CD14-positive monocyte (primary cell): ENCODE results near the gene PRLH. TPM values are rescaled to one million over a fixed set of nuclear protein-coding genes. Genes with fewer than 3 reads are reported as not detected.

Experiments used
- DNase-seq, 3 donors: peaks; one replicate each; pipeline ENCODE4 v3.0.0-alpha.2; 2011 to 2022
- H2AFZ ChIP-seq: 2 replicates; pipeline ENCODE4 v1.6.0; 2012; ENCODE audit warnings: mild to moderate bottlenecking, low read depth, low read length, inconsistent platforms; ENCODE audit not compliant: insufficient read depth, poor library complexity, severe bottlenecking
- H3K27ac ChIP-seq, 2 donors: 1 replicate in 1 of 2; 2 replicates in 1 of 2; pipeline ENCODE4 v1.5.1; 2012 to 2013; ENCODE audit warnings: low read length in 2 of 2, control low read depth in 1 of 2, inconsistent platforms in 1 of 2, low read depth in 1 of 2, mild to moderate bottlenecking in 1 of 2
- H3K27me3 ChIP-seq, 2 donors: one replicate each; pipeline versions ENCODE4 v1.6.0 to v1.6.1; 2011 to 2013; ENCODE audit warnings: low read length in 2 of 2; ENCODE audit not compliant: control insufficient read depth in 2 of 2, insufficient read depth in 2 of 2
- H3K36me3 ChIP-seq, 2 donors: replicated peaks in 1 of 2; 1 replicate in 1 of 2; 2 replicates in 1 of 2; pipeline versions ENCODE4 v1.5.1 to v1.6.1; 2012 to 2013; ENCODE audit warnings: low read length in 2 of 2, control low read depth in 1 of 2, inconsistent platforms in 1 of 2, mild to moderate bottlenecking in 1 of 2; ENCODE audit not compliant: insufficient read depth in 2 of 2, control insufficient read depth in 1 of 2
- H3K4me1 ChIP-seq, 2 donors: 1 replicate in 1 of 2; 2 replicates in 1 of 2; pipeline versions ENCODE4 v1.5.1 to v1.6.1; 2012 to 2013; ENCODE audit warnings: low read length in 2 of 2, control low read depth in 1 of 2, inconsistent platforms in 1 of 2, mild to moderate bottlenecking in 1 of 2, moderate library complexity in 1 of 2; ENCODE audit not compliant: insufficient read depth in 2 of 2, control insufficient read depth in 1 of 2
- H3K4me2 ChIP-seq: replicated peaks from 2 replicates; pipeline ENCODE3; 2012; ENCODE audit warnings: low read length, moderate library complexity, mild to moderate bottlenecking; ENCODE audit not compliant: poor library complexity, severe bottlenecking; ENCODE audit errors: extremely low read depth
- H3K4me3 ChIP-seq, 3 experiments: fragments of 200-600 bp in 1 of 3; sonication (generic) in 1 of 3; replicated peaks in 1 of 3; 1 replicate in 2 of 3; 2 replicates in 1 of 3; pipeline ENCODE4 v1.5.1; 2011 to 2013; ENCODE audit warnings: low read length in 3 of 3, mild to moderate bottlenecking in 3 of 3, control low read depth in 2 of 3, low read depth in 2 of 3, inconsistent platforms in 1 of 3, moderate library complexity in 1 of 3
- H3K79me2 ChIP-seq: 2 replicates; pipeline ENCODE4 v1.6.0; 2012; ENCODE audit warnings: mild to moderate bottlenecking, control low read depth, inconsistent platforms, low read length, moderate library complexity; ENCODE audit not compliant: insufficient read depth
- H3K9ac ChIP-seq: 2 replicates; pipeline ENCODE4 v1.6.0; 2017; ENCODE audit warnings: low read length, mild to moderate bottlenecking; ENCODE audit not compliant: insufficient read depth, poor library complexity, severe bottlenecking
- H3K9me3 ChIP-seq, 2 donors: replicated peaks in 1 of 2; 1 replicate in 1 of 2; 2 replicates in 1 of 2; pipeline versions ENCODE4 v1.5.1 to v1.6.1; 2012 to 2013; ENCODE audit warnings: low read length in 2 of 2, control low read depth in 1 of 2; ENCODE audit not compliant: control insufficient read depth in 1 of 2, insufficient read depth in 1 of 2
- H4K20me1 ChIP-seq: 2 replicates; pipeline ENCODE4 v1.6.0; 2012; ENCODE audit warnings: mild to moderate bottlenecking, low read length, control low read depth, moderate library complexity; ENCODE audit not compliant: insufficient read depth
- H3K27ac Mint-ChIP-seq, 7 donors: one replicate each; pipeline ENCODE4 v1.8.0; 2020; ENCODE audit warnings: mild to moderate bottlenecking in 7 of 7, mixed read lengths in 7 of 7, moderate library complexity in 6 of 7, inconsistent platforms in 2 of 7
- H3K27me3 Mint-ChIP-seq, 3 donors: one replicate each; pipeline ENCODE4 v1.8.0; 2021 to 2022; ENCODE audit warnings: low read depth in 3 of 3, mild to moderate bottlenecking in 3 of 3, mixed read lengths in 3 of 3, moderate library complexity in 3 of 3, inconsistent platforms in 1 of 3
- H3K36me3 Mint-ChIP-seq, 2 donors: one replicate each; pipeline ENCODE4 v1.8.0; 2020; ENCODE audit warnings: mixed read lengths in 2 of 2, inconsistent platforms in 1 of 2, mild to moderate bottlenecking in 1 of 2
- H3K4me1 Mint-ChIP-seq: one replicate; pipeline ENCODE4 v1.8.0; 2020; ENCODE audit warnings: mild to moderate bottlenecking, mixed read lengths
- H3K4me3 Mint-ChIP-seq, 2 donors: one replicate each; pipeline ENCODE4 v1.8.0; 2020; ENCODE audit warnings: mild to moderate bottlenecking in 2 of 2, mixed read lengths in 2 of 2, moderate library complexity in 1 of 2
- H3K9me3 Mint-ChIP-seq, 7 donors: one replicate each; pipeline ENCODE4 v1.8.0; 2020 to 2022; ENCODE audit warnings: mixed read lengths in 7 of 7, mild to moderate bottlenecking in 6 of 7, moderate library complexity in 6 of 7, inconsistent platforms in 2 of 7
- WGBS: methylation state at CpG from one replicate; pipeline ENCODE4 v1.1.5; 2013; ENCODE audit warnings: missing lambda C conversion rate; ENCODE audit not compliant: insufficient coverage; 5-methylcytosine and 5-hydroxymethylcytosine counted together
- intact Hi-C, 2 donors: fragments of 100-400 bp; cut with micrococcal nuclease; formaldehyde crosslinking; loops; one replicate each; pipeline versions ENCODE4 v1.15.0 to v1.15.1; 2023
- polyA plus RNA-seq, 3 donors: library from polyadenylated mRNA; depleted of rRNA in 1 of 3; unstranded in 2 of 3; stranded (reverse) in 1 of 3; fragments of 300-500 nt in 2 of 3; fragments of >200 nt in 1 of 3; fragmentation: Illumina TruSeq in 2 of 3; gene quantifications; 1 replicate in 2 of 3; 2 replicates in 1 of 3; pipeline ENCODE4 v1.2.3, GENCODE V29; 2012 to 2021
- TF ChIP-seq, protein P1 (sequence below): fragments of 200-600 bp; IDR thresholded peaks from one replicate; pipeline ENCODE4 v1.8.0; 2022; ENCODE audit warnings: antibody characterized with exemption, mild to moderate bottlenecking

Gene PRLH
- polyA plus RNA-seq, 3 donors, result not detected

DNA sequence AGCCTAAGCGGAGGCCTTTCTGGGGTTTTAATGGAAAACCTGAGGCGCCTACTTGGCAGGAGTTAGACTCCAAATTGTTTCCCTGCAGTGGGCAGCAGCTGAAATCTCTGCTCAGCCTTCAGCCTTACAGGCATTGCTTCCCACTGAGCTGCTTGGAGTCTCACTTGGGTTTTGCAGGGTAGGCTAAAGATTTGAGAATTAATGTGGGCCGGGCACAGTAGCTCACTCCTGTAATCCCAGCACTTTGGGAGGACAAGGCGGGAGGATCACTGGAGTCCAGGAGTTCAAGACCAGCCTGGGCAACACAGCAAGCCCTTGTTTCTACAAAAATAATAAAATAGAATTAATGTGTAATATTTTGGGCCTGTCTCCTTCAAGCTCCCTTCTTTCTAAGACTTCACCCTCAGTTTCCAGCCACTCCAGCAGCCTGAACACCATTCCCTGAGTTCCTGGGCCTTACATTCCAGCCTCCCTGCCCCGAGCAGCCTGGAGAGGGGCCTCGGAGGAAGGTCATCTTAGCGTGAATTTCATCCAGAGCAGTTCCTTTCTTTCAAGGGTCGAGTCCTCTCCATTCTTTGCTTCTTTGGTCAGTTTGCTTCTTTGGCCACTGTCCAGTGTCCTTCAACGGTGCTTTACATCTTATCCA, 33.2 kb downstream of the PRLH start:
- TF ChIP-seq, protein P1, sequence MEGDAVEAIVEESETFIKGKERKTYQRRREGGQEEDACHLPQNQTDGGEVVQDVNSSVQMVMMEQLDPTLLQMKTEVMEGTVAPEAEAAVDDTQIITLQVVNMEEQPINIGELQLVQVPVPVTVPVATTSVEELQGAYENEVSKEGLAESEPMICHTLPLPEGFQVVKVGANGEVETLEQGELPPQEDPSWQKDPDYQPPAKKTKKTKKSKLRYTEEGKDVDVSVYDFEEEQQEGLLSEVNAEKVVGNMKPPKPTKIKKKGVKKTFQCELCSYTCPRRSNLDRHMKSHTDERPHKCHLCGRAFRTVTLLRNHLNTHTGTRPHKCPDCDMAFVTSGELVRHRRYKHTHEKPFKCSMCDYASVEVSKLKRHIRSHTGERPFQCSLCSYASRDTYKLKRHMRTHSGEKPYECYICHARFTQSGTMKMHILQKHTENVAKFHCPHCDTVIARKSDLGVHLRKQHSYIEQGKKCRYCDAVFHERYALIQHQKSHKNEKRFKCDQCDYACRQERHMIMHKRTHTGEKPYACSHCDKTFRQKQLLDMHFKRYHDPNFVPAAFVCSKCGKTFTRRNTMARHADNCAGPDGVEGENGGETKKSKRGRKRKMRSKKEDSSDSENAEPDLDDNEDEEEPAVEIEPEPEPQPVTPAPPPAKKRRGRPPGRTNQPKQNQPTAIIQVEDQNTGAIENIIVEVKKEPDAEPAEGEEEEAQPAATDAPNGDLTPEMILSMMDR, result no peak
- H3K4me2 ChIP-seq, result no peak overlapping the region
- H3K9me3 ChIP-seq, result no peaks in the 10 kb centered on the region
- peaks cover 22 to 28% of the 10 kb centered on the region in 2 donors for H3K4me1 ChIP-seq
- no peaks in the 10 kb centered on the region for H3K79me2 ChIP-seq
- Mint-ChIP-seq H3K4me1 (peaks cover 37% of the 10 kb centered on the region), H3K9me3 (no peaks in the 10 kb centered on the region), H3K27me3 (peaks cover 10 to 14% (median 10%) of the 10 kb centered on the region in 3 donors), H3K27ac (peak overlapping the region in 3 of 7 donors; percentile 0 to 80 (median 66)), H3K4me3 (no peak overlapping the region), H3K36me3 (peaks cover 2 to 6% of the 10 kb centered on the region in 2 donors)
- H3K27ac ChIP-seq, result no peak overlapping the region
- H3K9ac ChIP-seq, result no peak overlapping the region
- DNase-seq, result no peak
- 98% methylated on average over 7 of the region's 9 CpGs for WGBS
- intact Hi-C loops, result loop anchor here (5.0 to 10.0 kb wide), 2 partner anchors 65 to 148 kb away; no protein-coding TSS in a partner anchor
- no peaks in the 10 kb centered on the region for H3K27me3 ChIP-seq
- H3K4me3 ChIP-seq, result no peak overlapping the region
- no peak overlapping the region for H2AFZ ChIP-seq
- H3K36me3 ChIP-seq, result no peaks in the 10 kb centered on the region
- no peaks in the 10 kb centered on the region for H4K20me1 ChIP-seq

DNA sequence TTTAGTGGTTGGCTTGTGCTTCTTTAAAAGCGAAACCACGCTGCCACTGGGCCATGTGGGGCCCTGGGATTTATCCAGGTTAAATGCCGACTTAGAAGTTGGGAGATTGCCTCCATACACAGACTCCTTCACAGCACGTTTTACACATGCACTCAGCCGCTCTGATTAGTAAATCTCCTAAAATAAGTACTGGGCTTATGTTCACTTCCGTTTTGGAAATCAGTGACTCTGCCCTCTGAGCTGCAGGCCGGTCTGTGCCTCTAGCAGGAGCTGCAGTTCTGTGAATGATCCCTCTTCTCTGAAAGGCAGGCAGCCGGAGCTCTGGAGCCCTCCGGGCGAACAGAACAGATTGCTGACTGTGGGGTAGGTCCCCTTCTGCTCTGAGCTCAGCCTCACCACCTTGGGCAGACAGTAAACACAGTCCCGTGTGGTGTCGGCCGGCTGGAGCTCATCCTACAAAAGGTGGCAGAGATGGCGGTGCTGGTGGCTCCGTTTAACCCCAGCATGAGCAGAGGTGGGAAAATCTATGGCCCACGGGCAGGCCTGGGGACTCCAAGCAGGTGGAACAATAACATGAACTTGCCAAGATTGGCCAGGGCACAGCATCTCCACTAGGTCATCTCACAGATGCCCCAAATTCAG, 34.0 kb downstream of the PRLH start:
- intact Hi-C loops, result loop anchor here in 1 of 2 donors (10.0 kb wide), 1 partner anchor 64 kb away; no protein-coding TSS in a partner anchor
- peaks cover 39% of the 10 kb centered on the region for H3K4me1 Mint-ChIP-seq
- 87% methylated on average over 16 of the region's 16 CpGs for WGBS
- no peaks in the 10 kb centered on the region for H3K9me3 Mint-ChIP-seq
- Histone ChIP-seq H3K27ac (no peak overlapping the region), H2AFZ (no peak overlapping the region), H3K9me3 (no peaks in the 10 kb centered on the region), H3K36me3 (no peaks in the 10 kb centered on the region), H3K4me3 (no peak overlapping the region), H3K4me1 (peaks cover 22 to 28% of the 10 kb centered on the region in 2 donors), H3K79me2 (no peaks in the 10 kb centered on the region), H3K9ac (no peak overlapping the region), H3K4me2 (no peak overlapping the region), H4K20me1 (no peaks in the 10 kb centered on the region), H3K27me3 (no peaks in the 10 kb centered on the region)
- peak overlapping the region in 3 of 7 donors; percentile 0 to 80 (median 66) for H3K27ac Mint-ChIP-seq
- peaks cover 10 to 15% (median 12%) of the 10 kb centered on the region in 3 donors for H3K27me3 Mint-ChIP-seq
- no peak overlapping the region for H3K4me3 Mint-ChIP-seq
- DNase-seq, result no peak
- peaks cover 2 to 6% of the 10 kb centered on the region in 2 donors for H3K36me3 Mint-ChIP-seq
- TF ChIP-seq, protein P1, result no peak
